OCI-LY1 (cell line): ENCODE results near the gene NCS1.

Experiments
- EZH2 ChIP-seq: fragments of 200-600 bp; sonication (generic), shearing (Covaris generic); IDR thresholded peaks from 2 replicates; pipeline ENCODE4 v1.8.0; 2017; ENCODE audit warnings: borderline replicate concordance, mixed run types, mild to moderate bottlenecking, antibody characterized with exemption, low read length, moderate library complexity, mixed read lengths
- TF ChIP-seq, protein P1 (sequence below): fragments of 200-600 bp; sonication (generic), shearing (Covaris generic); IDR thresholded peaks from 2 replicates; pipeline ENCODE4 v1.5.1; 2017; ENCODE audit warnings: mild to moderate bottlenecking, antibody characterized with exemption, low read length, moderate library complexity, mixed read lengths

GRCh38 chr9:130138171-130138653 lies 34.0 kb upstream of the NCS1 start:
- TF ChIP-seq, protein P1, sequence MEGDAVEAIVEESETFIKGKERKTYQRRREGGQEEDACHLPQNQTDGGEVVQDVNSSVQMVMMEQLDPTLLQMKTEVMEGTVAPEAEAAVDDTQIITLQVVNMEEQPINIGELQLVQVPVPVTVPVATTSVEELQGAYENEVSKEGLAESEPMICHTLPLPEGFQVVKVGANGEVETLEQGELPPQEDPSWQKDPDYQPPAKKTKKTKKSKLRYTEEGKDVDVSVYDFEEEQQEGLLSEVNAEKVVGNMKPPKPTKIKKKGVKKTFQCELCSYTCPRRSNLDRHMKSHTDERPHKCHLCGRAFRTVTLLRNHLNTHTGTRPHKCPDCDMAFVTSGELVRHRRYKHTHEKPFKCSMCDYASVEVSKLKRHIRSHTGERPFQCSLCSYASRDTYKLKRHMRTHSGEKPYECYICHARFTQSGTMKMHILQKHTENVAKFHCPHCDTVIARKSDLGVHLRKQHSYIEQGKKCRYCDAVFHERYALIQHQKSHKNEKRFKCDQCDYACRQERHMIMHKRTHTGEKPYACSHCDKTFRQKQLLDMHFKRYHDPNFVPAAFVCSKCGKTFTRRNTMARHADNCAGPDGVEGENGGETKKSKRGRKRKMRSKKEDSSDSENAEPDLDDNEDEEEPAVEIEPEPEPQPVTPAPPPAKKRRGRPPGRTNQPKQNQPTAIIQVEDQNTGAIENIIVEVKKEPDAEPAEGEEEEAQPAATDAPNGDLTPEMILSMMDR, result no peak
- no peak for TF ChIP-seq EZH2
